HG03575 (cell line): ENCODE results near the gene MRPL4.

ENCODE experiments used
- ATAC-seq: cut with Tn5 transposase; IDR thresholded peaks from one replicate; pipeline ENCODE4 v1.9.1; 2021; ENCODE audit not compliant: unreplicated experiment, insufficient number of reproducible peaks, low FRiP score; ENCODE audit errors: extremely low read depth

The MRPL4 gene

DNA sequence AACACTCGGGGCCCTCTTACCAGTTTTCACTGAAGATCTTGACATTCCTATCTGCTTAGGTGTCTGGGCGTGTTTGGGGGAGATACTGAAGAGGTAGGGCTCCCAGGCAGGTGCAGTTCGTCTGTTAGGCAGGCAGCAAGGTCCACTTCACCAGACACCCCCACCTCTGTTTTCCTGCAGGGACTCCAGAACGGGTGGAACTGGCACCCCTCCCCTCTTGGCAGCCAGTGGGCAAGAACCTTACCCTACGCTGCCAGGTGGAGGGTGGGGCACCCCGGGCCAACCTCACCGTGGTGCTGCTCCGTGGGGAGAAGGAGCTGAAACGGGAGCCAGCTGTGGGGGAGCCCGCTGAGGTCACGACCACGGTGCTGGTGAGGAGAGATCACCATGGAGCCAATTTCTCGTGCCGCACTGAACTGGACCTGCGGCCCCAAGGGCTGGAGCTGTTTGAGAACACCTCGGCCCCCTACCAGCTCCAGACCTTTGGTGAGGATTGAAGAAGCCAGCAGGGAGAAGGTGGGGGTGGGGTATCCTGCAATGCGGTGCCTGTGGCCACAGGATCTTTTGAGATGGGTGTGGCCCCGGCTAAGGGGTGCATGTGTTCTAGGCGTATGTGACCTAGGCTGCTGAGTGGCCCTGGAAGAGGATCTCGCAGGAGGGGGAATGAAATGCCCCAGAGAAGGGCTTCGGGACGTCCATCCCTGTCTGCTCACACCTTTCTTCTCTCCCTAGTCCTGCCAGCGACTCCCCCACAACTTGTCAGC lies 31.5 kb downstream of the MRPL4 start:
- no peak for ATAC-seq

DNA sequence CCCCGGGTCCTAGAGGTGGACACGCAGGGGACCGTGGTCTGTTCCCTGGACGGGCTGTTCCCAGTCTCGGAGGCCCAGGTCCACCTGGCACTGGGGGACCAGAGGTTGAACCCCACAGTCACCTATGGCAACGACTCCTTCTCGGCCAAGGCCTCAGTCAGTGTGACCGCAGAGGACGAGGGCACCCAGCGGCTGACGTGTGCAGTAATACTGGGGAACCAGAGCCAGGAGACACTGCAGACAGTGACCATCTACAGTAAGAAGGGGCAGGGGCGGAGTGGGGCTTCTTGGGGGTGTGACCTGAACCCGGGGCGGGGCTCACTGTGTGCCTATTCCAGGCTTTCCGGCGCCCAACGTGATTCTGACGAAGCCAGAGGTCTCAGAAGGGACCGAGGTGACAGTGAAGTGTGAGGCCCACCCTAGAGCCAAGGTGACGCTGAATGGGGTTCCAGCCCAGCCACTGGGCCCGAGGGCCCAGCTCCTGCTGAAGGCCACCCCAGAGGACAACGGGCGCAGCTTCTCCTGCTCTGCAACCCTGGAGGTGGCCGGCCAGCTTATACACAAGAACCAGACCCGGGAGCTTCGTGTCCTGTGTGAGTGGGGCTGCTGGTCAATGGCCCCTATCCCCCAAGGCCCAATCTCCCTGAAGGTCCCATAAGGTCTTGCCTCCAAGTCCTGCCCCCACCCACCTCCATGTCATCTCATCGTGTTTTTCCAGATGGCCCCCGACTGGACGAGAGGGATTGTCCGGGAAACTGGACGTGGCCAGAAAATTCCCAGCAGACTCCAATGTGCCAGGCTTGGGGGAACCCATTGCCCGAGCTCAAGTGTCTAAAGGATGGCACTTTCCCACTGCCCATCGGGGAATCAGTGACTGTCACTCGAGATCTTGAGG lies 32.3 kb downstream of the MRPL4 start:
- no peak for ATAC-seq

- ATAC-seq, result no peak
Measured at GRCh38 chr19:10284960-10285278, 32.9 kb downstream of the MRPL4 start.

- ATAC-seq, result no peak
Measured at GRCh38 chr19:10285393-10285792, 33.4 kb downstream of the MRPL4 start.

DNA sequence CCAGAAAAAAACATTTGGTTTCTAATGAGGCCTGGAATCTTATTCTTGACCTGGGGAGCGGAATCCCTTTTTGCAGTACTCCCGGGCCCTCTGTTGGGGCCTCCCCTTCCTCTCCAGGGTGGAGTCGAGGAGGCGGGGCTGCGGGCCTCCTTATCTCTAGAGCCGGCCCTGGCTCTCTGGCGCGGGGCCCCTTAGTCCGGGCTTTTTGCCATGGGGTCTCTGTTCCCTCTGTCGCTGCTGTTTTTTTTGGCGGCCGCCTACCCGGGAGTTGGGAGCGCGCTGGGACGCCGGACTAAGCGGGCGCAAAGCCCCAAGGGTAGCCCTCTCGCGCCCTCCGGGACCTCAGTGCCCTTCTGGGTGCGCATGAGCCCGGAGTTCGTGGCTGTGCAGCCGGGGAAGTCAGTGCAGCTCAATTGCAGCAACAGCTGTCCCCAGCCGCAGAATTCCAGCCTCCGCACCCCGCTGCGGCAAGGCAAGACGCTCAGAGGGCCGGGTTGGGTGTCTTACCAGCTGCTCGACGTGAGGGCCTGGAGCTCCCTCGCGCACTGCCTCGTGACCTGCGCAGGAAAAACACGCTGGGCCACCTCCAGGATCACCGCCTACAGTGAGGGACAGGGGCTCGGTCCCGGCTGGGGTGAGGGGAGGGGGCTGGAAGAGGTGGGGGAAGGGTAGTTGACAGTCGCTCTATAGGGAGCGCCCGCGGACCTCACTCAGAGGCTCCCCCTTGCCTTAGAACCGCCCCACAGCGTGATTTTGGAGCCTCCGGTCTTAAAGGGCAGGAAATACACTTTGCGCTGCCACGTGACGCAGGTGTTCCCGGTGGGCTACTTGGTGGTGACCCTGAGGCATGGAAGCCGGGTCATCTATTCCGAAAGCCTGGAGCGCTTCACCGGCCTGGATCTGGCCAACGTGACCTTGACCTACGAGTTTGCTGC lies 35.1 kb downstream of the MRPL4 start, which contains the start of gene ICAM4:
Gene ICAM4, plus strand, starts transcription at position 153 of the 935 bp plus-strand sequence. Its CDS starts 58 bp downstream, at position 211.
- no peak for ATAC-seq

DNA sequence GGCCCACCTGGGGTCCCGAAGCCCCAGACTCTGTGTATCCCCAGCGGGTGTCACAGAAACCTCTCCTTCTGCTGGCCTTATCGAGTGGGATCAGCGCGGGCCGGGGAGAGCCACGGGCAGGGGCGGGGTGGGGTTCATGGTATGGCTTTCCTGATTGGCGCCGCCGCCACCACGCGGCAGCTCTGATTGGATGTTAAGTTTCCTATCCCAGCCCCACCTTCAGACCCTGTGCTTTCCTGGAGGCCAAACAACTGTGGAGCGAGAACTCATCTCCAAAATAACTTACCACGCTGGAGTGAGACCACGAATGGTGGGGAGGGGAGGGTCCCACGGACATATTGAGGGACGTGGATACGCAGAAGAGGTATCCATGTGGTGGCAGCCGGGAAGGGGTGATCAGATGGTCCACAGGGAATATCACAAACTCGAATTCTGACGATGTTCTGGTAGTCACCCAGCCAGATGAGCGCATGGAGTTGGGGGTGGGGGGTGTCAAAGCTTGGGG lies 36.7 kb downstream of the MRPL4 start:
- ATAC-seq, result no peak

DNA sequence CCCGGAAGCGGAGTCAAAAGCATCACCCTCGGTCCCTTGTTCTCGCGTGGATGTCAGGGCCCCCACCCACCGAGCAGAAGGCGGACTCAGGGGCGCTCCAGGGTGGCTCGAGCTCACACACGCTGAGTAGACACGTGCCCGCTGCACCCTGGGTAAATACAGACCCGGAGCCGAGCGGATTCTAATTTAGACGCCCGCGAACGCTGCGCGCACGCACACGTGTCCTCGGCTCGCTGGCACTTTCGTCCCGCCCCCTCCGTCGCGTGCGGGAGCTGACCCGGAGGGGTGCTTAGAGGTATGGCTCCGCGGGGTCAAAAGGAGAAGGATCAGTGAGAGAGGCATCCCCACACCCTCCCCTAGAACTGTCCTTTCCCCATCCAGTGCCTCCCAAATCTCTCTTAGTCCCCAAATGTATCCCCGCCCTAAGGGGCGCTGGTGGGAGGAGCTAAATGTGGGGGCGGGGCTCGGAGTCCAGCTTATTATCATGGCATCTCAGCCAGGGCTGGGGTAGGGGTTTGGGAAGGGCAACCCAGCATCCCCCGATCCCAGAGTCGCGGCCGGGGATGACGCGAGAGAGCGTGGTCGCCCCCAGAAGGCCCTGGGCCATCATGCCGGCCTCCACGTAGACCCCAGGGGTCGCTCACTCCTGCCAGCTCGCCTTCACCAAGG lies 37.3 kb downstream of the MRPL4 start:
- no peak for ATAC-seq

DNA sequence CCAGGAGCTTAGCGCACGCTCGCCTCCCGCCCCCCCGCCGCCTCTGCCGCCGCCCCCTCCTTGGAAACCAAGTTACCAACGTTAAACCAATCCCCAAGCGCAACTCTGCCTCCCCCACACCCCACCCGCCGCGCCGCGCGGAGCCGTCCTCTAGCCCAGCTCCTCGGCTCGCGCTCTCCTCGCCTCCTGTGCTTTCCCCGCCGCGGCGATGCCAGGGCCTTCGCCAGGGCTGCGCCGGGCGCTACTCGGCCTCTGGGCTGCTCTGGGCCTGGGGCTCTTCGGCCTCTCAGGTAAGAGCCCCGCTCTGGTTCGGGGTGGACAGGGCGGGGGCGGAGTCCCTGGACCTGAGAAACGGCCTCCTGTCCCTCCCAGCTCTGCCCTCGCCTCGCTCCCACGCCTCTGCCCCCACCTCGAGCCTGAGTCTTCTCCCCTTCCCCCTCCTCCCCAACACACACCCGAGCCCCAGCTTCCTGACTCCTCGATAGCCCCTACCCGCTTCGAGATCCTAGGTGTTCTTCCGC lies 37.9 kb downstream of the MRPL4 start, which contains the start of gene ICAM5:
Gene ICAM5, plus strand, starts transcription at position 117 of the 521 bp plus-strand sequence. Its CDS starts 92 bp downstream, at position 209.
- no peak for ATAC-seq

GRCh38 chr19:10290357-10290875 lies 38.4 kb downstream of the MRPL4 start:
- ATAC-seq, result no peak

DNA sequence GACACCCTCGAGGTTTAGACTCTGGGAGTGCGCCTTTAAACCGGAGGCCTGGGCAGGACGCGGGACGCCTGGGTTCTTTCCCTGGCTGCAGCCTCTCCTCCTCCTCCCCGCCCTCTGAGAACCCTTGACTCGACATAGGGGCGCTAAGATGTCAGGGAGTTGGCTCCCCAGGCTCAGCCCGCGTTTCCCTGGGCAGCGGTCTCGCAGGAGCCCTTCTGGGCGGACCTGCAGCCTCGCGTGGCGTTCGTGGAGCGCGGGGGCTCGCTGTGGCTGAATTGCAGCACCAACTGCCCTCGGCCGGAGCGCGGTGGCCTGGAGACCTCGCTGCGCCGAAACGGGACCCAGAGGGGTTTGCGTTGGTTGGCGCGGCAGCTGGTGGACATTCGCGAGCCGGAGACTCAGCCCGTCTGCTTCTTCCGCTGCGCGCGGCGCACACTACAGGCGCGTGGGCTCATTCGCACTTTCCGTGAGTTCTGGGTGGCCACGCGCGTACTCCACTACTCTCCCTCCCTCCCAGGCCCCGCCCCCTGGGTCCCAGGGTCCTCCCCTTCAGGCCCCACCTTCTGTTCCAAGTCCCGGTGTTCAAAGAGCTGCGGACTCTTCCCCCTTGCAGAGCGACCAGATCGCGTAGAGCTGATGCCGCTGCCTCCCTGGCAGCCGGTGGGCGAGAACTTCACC lies 39.0 kb downstream of the MRPL4 start:
- no peak for ATAC-seq

- ATAC-seq, result no peak
Measured at GRCh38 chr19:10291554-10292205, 39.7 kb downstream of the MRPL4 start.

DNA sequence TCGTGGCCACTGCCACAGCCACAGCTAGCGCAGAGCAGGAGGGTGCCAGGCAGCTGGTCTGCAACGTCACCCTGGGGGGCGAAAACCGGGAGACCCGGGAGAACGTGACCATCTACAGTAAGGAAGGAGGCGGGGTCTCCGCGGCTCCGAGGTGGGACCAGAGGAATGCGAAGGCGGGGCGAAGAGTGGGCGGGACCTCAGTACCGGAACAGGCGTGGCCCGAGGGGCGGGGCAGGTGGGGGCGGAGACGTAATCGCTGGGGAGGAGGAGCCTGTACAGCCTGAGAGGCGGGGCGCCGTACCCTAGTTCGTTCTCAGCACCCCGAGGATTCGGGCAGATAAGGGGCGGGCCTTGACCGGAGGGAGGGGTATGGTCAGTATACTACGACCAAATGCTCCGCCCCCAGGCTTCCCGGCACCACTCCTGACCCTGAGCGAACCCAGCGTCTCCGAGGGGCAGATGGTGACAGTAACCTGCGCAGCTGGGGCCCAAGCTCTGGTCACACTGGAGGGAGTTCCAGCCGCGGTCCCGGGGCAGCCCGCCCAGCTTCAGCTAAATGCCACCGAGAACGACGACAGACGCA lies 40.3 kb downstream of the MRPL4 start:
- ATAC-seq, result no peak

DNA sequence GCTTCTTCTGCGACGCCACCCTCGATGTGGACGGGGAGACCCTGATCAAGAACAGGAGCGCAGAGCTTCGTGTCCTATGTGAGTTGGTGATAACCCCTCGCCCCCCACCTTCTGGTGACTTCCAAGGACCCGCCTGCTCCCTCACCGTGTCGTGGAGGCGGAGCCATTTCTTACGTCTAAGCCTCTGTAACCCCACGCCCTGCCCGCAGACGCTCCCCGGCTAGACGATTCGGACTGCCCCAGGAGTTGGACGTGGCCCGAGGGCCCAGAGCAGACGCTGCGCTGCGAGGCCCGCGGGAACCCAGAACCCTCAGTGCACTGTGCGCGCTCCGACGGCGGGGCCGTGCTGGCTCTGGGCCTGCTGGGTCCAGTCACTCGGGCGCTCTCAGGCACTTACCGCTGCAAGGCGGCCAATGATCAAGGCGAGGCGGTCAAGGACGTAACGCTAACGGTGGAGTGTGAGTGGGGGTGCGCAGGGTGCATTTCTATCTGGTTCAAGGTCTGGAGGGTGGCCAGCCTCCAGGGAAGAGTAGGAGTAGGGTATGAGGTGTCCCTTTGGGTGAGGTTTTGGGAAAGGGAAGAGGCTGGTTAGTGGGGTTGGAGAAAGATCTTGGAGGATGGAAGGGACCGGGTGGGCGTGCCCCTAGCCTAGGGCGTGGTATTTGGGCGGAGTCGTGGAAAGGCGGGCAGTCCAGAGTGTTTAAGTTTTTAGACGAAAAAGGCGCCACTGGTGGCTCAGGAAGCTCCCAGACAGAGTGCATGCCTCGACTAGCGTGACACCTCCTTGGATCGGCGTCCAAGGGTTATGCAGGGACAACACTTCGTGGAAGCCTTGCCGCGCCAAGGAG lies 41.0 kb downstream of the MRPL4 start:
- ATAC-seq, result no peak

DNA sequence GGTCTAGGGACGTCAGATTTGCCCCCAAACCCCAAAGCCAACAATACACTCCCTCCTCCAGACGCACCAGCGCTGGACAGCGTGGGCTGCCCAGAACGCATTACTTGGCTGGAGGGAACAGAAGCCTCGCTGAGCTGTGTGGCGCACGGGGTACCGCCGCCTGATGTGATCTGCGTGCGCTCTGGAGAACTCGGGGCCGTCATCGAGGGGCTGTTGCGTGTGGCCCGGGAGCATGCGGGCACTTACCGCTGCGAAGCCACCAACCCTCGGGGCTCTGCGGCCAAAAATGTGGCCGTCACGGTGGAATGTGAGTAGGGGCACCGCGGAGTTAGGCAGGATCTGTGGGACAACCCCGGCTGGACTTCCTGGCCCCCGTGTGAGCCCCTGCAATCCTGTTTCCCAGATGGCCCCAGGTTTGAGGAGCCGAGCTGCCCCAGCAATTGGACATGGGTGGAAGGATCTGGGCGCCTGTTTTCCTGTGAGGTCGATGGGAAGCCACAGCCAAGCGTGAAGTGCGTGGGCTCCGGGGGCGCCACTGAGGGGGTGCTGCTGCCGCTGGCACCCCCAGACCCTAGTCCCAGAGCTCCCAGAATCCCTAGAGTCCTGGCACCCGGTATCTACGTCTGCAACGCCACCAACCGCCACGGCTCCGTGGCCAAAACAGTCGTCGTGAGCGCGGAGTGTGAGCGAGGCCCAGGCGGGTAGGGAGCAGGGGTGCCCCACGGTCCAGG lies 41.8 kb downstream of the MRPL4 start:
- no peak for ATAC-seq

GRCh38 chr19:10294368-10294697 lies 42.3 kb downstream of the MRPL4 start:
- no peak for ATAC-seq
